22Rv1 (cell line): ENCODE measurements around the gene CYB561D1.

Source experiments
- CTCF ChIP-seq: fragments of 450-650 bp; IDR thresholded peaks from 2 replicates; pipeline ENCODE4 v1.5.1; 2017; ENCODE audit warnings: mild to moderate bottlenecking
- ZFX ChIP-seq: fragments of 450-650 bp; IDR thresholded peaks from 2 replicates; pipeline ENCODE4 v1.6.1; 2017; ENCODE audit warnings: antibody characterized with exemption, borderline replicate concordance

- TF ChIP-seq CTCF (no peak), ZFX (no peak)
Observed at GRCh38 chr1:109479311-109479710, 14.6 kb upstream of the CYB561D1 start.
